ENCODE results near the gene CHN2. TPM values are rescaled to one million over a fixed set of nuclear protein-coding genes. Genes with fewer than 3 reads are reported as not detected.

The CHN2 gene
- total RNA-seq, 1 donor from 2014 or later, result 6.6 TPM

GRCh38 chr7:29170781-29171180 lies 23.8 kb upstream of the CHN2 start:
- no peaks in the 10 kb centered on the region for H3K9me3 Mint-ChIP-seq
- no peak overlapping the region for H3K27ac ChIP-seq
- no peak overlapping the region for H3K4me3 ChIP-seq
- peaks cover 5% of the 10 kb centered on the region for H3K27me3 Mint-ChIP-seq (ENCODE audit: insufficient read depth, low read depth)
- H3F3A ChIP-seq (ENCODE audit: low read depth), result no peaks in the 10 kb centered on the region
- H3K4me2 ChIP-seq, result no peak overlapping the region
- H3K4me1 ChIP-seq, result no peaks in the 10 kb centered on the region
- H3K79me2 ChIP-seq (ENCODE audit: low read depth), result no peaks in the 10 kb centered on the region
- H3K36me3 ChIP-seq, result no peaks in the 10 kb centered on the region
- DNase-seq (ENCODE audit: low spot score), result no peak
- no peaks in the 10 kb centered on the region for H3K9me3 ChIP-seq (ENCODE audit: low read depth)
- H3K9ac ChIP-seq, result no peak overlapping the region
- H3K36me3 Mint-ChIP-seq, result no peaks in the 10 kb centered on the region
- no peak overlapping the region for H2AFZ ChIP-seq (replicated peaks)
- H4K20me1 ChIP-seq (ENCODE audit: low read depth), result no peaks in the 10 kb centered on the region
- TF ChIP-seq, protein P1, sequence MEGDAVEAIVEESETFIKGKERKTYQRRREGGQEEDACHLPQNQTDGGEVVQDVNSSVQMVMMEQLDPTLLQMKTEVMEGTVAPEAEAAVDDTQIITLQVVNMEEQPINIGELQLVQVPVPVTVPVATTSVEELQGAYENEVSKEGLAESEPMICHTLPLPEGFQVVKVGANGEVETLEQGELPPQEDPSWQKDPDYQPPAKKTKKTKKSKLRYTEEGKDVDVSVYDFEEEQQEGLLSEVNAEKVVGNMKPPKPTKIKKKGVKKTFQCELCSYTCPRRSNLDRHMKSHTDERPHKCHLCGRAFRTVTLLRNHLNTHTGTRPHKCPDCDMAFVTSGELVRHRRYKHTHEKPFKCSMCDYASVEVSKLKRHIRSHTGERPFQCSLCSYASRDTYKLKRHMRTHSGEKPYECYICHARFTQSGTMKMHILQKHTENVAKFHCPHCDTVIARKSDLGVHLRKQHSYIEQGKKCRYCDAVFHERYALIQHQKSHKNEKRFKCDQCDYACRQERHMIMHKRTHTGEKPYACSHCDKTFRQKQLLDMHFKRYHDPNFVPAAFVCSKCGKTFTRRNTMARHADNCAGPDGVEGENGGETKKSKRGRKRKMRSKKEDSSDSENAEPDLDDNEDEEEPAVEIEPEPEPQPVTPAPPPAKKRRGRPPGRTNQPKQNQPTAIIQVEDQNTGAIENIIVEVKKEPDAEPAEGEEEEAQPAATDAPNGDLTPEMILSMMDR (IDR thresholded peaks at IDR 0.05), result no peak
- TF ChIP-seq EZH2phosphoT487 (IDR thresholded peaks at IDR 0.05) (no peak), EZH2 (IDR thresholded peaks at IDR 0.05) (no peak)
- no peak overlapping the region for H3K27ac Mint-ChIP-seq
- peaks cover 3% of the 10 kb centered on the region for H3K4me1 Mint-ChIP-seq
- H3K4me3 Mint-ChIP-seq, result no peak overlapping the region
- no peaks in the 10 kb centered on the region for H3K27me3 ChIP-seq

GRCh38 chr7:29173458-29173857 lies 21.1 kb upstream of the CHN2 start:
- no peaks in the 10 kb centered on the region for H3K27me3 ChIP-seq
- no peaks in the 10 kb centered on the region for H3K36me3 ChIP-seq
- no peaks in the 10 kb centered on the region for H3F3A ChIP-seq (ENCODE audit: low read depth)
- no peak overlapping the region for H3K4me3 ChIP-seq
- H3K27ac ChIP-seq, result no peak overlapping the region
- Mint-ChIP-seq H3K27ac (no peak overlapping the region), H3K9me3 (no peaks in the 10 kb centered on the region), H3K4me1 (peaks cover 3% of the 10 kb centered on the region), H3K4me3 (no peak overlapping the region), H3K36me3 (no peaks in the 10 kb centered on the region), H3K27me3 (ENCODE audit: insufficient read depth, low read depth) (peaks cover 3% of the 10 kb centered on the region)
- H3K79me2 ChIP-seq (ENCODE audit: low read depth), result no peaks in the 10 kb centered on the region
- no peaks in the 10 kb centered on the region for H3K4me1 ChIP-seq
- TF ChIP-seq, protein P1 (IDR thresholded peaks at IDR 0.05), result no peak
- TF ChIP-seq EZH2 (IDR thresholded peaks at IDR 0.05), result no peak
- TF ChIP-seq EZH2phosphoT487 (IDR thresholded peaks at IDR 0.05), result no peak
- no peak overlapping the region for H2AFZ ChIP-seq (replicated peaks)
- no peak overlapping the region for H3K4me2 ChIP-seq
- H3K9ac ChIP-seq, result no peak overlapping the region
- H3K9me3 ChIP-seq (ENCODE audit: low read depth), result no peaks in the 10 kb centered on the region
- H4K20me1 ChIP-seq (ENCODE audit: low read depth), result no peaks in the 10 kb centered on the region
- DNase-seq (ENCODE audit: low spot score), result no peak

DNA sequence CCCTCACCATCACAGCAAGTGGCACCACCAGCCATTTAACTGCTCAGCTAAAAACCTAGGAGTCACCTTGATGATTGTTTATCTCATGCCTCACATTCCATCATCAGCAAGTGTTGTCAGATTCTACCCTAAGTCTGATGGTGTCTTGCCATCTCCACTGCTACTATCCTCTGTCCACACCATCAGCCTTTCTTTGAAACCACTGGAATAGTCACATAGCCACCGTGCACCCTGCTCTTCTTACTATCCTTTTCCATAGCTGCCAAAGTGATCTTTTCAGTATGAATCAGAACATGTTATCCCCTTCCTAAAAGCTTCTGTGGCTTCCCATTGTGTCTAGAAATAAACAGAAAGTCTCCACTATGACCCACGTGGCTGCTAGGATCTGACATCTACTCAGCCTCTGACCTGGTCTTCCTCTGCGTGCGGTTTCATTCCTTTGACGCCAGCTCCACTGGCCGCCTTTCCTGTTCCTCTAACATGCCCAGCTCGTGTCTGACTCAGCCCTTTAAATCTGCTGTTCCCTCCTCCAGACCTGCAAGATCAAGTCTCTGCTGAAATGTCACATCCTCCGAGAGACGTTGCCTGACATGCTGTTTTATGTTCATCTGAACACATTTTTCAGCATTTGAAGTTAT lies 16.5 kb upstream of the CHN2 start:
- Mint-ChIP-seq H3K27ac (no peak overlapping the region), H3K4me1 (peaks cover 7% of the 10 kb centered on the region), H3K9me3 (no peaks in the 10 kb centered on the region), H3K36me3 (no peaks in the 10 kb centered on the region), H3K27me3 (ENCODE audit: insufficient read depth, low read depth) (peaks cover 3% of the 10 kb centered on the region), H3K4me3 (no peak overlapping the region)
- TF ChIP-seq, protein P1 (IDR thresholded peaks at IDR 0.05), result no peak
- TF ChIP-seq EZH2phosphoT487 (IDR thresholded peaks at IDR 0.05), result no peak
- no peak for TF ChIP-seq EZH2 (IDR thresholded peaks at IDR 0.05)
- Histone ChIP-seq H3K9me3 (ENCODE audit: low read depth) (no peaks in the 10 kb centered on the region), H3K27me3 (no peaks in the 10 kb centered on the region), H2AFZ (replicated peaks) (no peak overlapping the region), H3K9ac (no peak overlapping the region), H3F3A (ENCODE audit: low read depth) (no peaks in the 10 kb centered on the region), H4K20me1 (ENCODE audit: low read depth) (no peaks in the 10 kb centered on the region), H3K36me3 (no peaks in the 10 kb centered on the region), H3K27ac (no peak overlapping the region), H3K79me2 (ENCODE audit: low read depth) (no peaks in the 10 kb centered on the region), H3K4me2 (no peak overlapping the region), H3K4me3 (no peak overlapping the region), H3K4me1 (peaks cover 6% of the 10 kb centered on the region)
- DNase-seq (ENCODE audit: low spot score), result no peak
